Measurements from ENCODE around the gene COL4A5.

COL4A5 gene

GRCh38 chrX:108704839-108705238 is 265.2 kb downstream of the COL4A5 start:
- Histone ChIP-seq H3K36me3 (ENCODE audit: control insufficient read depth, low read length) (no peaks in the 10 kb centered on the region), H3K27me3 (ENCODE audit: control insufficient read depth, low read length) (no peaks in the 10 kb centered on the region), H3K27ac (ENCODE audit: low read depth, low read length) (no peak overlapping the region), H3K9me2 (replicated peaks; ENCODE audit: control insufficient read depth, low read length) (no peaks in the 10 kb centered on the region), H4K20me1 (ENCODE audit: control insufficient read depth, insufficient read depth, low read depth, low read length) (no peaks in the 10 kb centered on the region), H3F3A (ENCODE audit: control insufficient read depth, insufficient read depth) (no peaks in the 10 kb centered on the region), H3K9me3 (ENCODE audit: control insufficient read depth, insufficient read depth, low read length) (no peaks in the 10 kb centered on the region), H3K79me2 (ENCODE audit: control insufficient read depth, low read length) (no peaks in the 10 kb centered on the region), H3K4me2 (ENCODE audit: low read length) (no peak overlapping the region), H3K4me3 (ENCODE audit: low read length) (no peak overlapping the region), H3K4me1 (ENCODE audit: control insufficient read depth, low read length) (no peaks in the 10 kb centered on the region)
- TF ChIP-seq CTCF (IDR thresholded peaks at IDR 0.05; ENCODE audit: low read depth, low read length, poor library complexity, severe bottlenecking) (no peak), EZH2phosphoT487 (IDR thresholded peaks at IDR 0.05; ENCODE audit: borderline replicate concordance, low read length) (no peak)

GRCh38 chrX:108712886-108713285 is 273.2 kb downstream of the COL4A5 start:
- H3K4me3 ChIP-seq (ENCODE audit: low read length): no peak overlapping the region
- no peak overlapping the region for H3K4me2 ChIP-seq (ENCODE audit: low read length)
- no peaks in the 10 kb centered on the region for H3F3A ChIP-seq (ENCODE audit: control insufficient read depth, insufficient read depth)
- no peaks in the 10 kb centered on the region for H3K4me1 ChIP-seq (ENCODE audit: control insufficient read depth, low read length)
- no peaks in the 10 kb centered on the region for H4K20me1 ChIP-seq (ENCODE audit: control insufficient read depth, insufficient read depth, low read depth, low read length)
- H3K79me2 ChIP-seq (ENCODE audit: control insufficient read depth, low read length): no peaks in the 10 kb centered on the region
- no peaks in the 10 kb centered on the region for H3K9me2 ChIP-seq (replicated peaks; ENCODE audit: control insufficient read depth, low read length)
- no peaks in the 10 kb centered on the region for H3K9me3 ChIP-seq (ENCODE audit: control insufficient read depth, insufficient read depth, low read length)
- no peak overlapping the region for H3K27ac ChIP-seq (ENCODE audit: low read depth, low read length)
- TF ChIP-seq EZH2phosphoT487 (IDR thresholded peaks at IDR 0.05; ENCODE audit: borderline replicate concordance, low read length) (no peak), CTCF (IDR thresholded peaks at IDR 0.05; ENCODE audit: low read depth, low read length, poor library complexity, severe bottlenecking) (no peak)
- H3K27me3 ChIP-seq (ENCODE audit: control insufficient read depth, low read length): no peaks in the 10 kb centered on the region
- H3K36me3 ChIP-seq (ENCODE audit: control insufficient read depth, low read length): no peaks in the 10 kb centered on the region

- Histone ChIP-seq H3K4me3 (ENCODE audit: low read length) (no peak overlapping the region), H3K27me3 (ENCODE audit: control insufficient read depth, low read length) (no peaks in the 10 kb centered on the region), H3K9me2 (replicated peaks; ENCODE audit: control insufficient read depth, low read length) (no peaks in the 10 kb centered on the region), H3K36me3 (ENCODE audit: control insufficient read depth, low read length) (no peaks in the 10 kb centered on the region), H3K4me1 (ENCODE audit: control insufficient read depth, low read length) (no peaks in the 10 kb centered on the region), H4K20me1 (ENCODE audit: control insufficient read depth, insufficient read depth, low read depth, low read length) (no peaks in the 10 kb centered on the region), H3K79me2 (ENCODE audit: control insufficient read depth, low read length) (no peaks in the 10 kb centered on the region), H3F3A (ENCODE audit: control insufficient read depth, insufficient read depth) (no peaks in the 10 kb centered on the region), H3K9me3 (ENCODE audit: control insufficient read depth, insufficient read depth, low read length) (no peaks in the 10 kb centered on the region), H3K4me2 (ENCODE audit: low read length) (no peak overlapping the region), H3K27ac (ENCODE audit: low read depth, low read length) (no peak overlapping the region)
- TF ChIP-seq CTCF (IDR thresholded peaks at IDR 0.05; ENCODE audit: low read depth, low read length, poor library complexity, severe bottlenecking): no peak
- no peak for TF ChIP-seq EZH2phosphoT487 (IDR thresholded peaks at IDR 0.05; ENCODE audit: borderline replicate concordance, low read length)
Measured at GRCh38 chrX:108722561-108722960, 282.9 kb downstream of the COL4A5 start.

GRCh38 chrX:108726748-108727147 is 287.1 kb downstream of the COL4A5 start:
- H3K4me3 ChIP-seq (ENCODE audit: low read length): no peak overlapping the region
- H3K27me3 ChIP-seq (ENCODE audit: control insufficient read depth, low read length): no peaks in the 10 kb centered on the region

More at GRCh38 chrX:108726748-108727147, 287.1 kb downstream of the COL4A5 start:
- Histone ChIP-seq H4K20me1 (ENCODE audit: control insufficient read depth, insufficient read depth, low read depth, low read length) (no peaks in the 10 kb centered on the region), H3K9me3 (ENCODE audit: control insufficient read depth, insufficient read depth, low read length) (no peaks in the 10 kb centered on the region), H3K4me1 (ENCODE audit: control insufficient read depth, low read length) (no peaks in the 10 kb centered on the region), H3F3A (ENCODE audit: control insufficient read depth, insufficient read depth) (no peaks in the 10 kb centered on the region), H3K4me2 (ENCODE audit: low read length) (no peak overlapping the region), H3K27ac (ENCODE audit: low read depth, low read length) (no peak overlapping the region), H3K79me2 (ENCODE audit: control insufficient read depth, low read length) (no peaks in the 10 kb centered on the region), H3K36me3 (ENCODE audit: control insufficient read depth, low read length) (no peaks in the 10 kb centered on the region), H3K9me2 (replicated peaks; ENCODE audit: control insufficient read depth, low read length) (no peaks in the 10 kb centered on the region)
- TF ChIP-seq CTCF (IDR thresholded peaks at IDR 0.05; ENCODE audit: low read depth, low read length, poor library complexity, severe bottlenecking) (no peak), EZH2phosphoT487 (IDR thresholded peaks at IDR 0.05; ENCODE audit: borderline replicate concordance, low read length) (no peak)

Measured in DOHH2 (cell line).